ENCODE results near the gene NDUFS6.
"Not testable (repeated sequence)": the region's sequence is repeated elsewhere in the genome, so short reads cannot be mapped to it uniquely, and the experiment has no call there.

NDUFS6 gene

GRCh38 chr5:1799110-1799601 lies 2.1 kb upstream of the NDUFS6 start:
- no peak for DNase-seq

DNA sequence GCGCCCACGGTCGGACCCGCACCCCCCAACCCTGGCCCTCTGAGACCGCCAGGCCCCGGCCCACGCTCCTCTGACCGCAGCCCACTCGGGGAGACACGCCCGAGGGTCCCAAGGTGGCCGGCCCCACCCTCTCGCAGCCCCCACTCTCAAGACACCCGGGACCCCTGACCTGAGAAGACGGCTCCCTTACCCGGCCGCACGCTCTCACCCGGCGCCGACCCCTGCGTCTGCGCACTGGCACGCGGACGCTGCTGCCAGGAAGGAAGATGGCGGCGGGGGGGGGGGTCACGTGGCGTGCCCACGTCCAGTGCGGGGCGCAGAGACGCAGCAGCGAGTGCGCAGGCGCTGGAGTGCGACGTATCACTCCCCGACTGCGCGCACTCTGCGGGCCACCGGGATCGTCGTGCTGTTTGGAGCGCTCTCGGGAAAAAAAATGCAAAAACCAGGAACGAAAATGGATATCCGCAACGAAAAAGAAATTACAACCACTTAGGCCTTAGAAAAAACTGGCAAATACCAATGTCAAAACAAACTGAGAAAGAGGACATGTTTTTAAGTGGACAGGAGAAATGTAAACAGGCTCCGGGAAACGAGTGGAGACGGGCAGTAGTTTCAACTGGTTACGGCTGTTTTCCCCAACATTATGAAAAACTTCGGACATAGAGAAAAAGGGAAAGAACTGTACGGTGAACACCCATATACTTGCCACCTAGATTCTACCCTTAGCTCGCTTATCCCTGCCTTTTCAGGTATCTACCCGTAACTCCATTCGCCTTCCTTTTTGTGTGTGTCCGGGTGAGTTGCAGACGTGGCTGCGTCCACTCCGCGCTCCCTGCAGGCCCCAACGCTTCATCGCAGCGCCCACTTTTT lies 1.4 kb upstream of the NDUFS6 start, which contains the start of gene MRPL36:
TSS of gene MRPL36 (minus strand) at position 236 of the 870 bp plus-strand sequence. CDS start 902 bp downstream, outside the sequence.
- peak; percentile 91 for DNase-seq

GRCh38 chr5:1800472-1801221 lies 560 bp upstream of the NDUFS6 start:
- peak; percentile 22 for DNase-seq

DNA sequence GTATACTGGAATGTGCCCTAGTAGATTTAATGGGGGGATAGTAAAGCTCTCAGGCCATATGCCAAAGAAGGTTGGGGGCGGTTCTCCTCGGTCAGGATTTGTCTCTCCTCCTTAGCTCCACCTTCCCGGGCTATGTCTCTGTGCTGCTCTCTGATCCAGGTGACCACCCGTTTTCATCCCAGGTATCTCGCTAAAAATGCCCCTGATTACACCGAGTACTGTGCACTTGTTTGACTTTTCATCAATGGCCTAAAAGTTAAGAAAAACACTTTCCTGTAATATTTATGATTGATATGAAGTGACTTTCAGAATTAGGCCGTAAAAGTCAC lies 724 bp downstream of the NDUFS6 start:
- DNase-seq = no peak

DNA sequence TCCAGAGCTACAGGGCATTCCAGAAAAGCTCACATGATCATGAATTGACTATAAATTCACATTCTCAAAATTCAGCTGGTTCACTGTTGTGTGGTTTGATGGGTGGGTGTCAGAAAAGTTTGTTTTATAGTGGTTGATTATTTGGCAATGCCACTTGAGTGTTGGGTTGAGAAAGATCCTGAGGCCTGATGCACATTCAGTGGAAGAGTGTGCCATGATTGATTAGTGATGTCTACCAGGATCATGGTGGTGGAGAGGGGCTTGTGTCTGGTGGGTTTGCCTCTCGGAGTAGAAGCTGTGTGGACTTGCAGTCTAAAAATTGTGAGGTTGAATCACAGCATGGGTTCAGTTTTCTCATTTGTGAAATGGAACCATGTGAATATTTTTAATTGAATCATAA lies 2.0 kb downstream of the NDUFS6 start:
- no peak for DNase-seq

DNA sequence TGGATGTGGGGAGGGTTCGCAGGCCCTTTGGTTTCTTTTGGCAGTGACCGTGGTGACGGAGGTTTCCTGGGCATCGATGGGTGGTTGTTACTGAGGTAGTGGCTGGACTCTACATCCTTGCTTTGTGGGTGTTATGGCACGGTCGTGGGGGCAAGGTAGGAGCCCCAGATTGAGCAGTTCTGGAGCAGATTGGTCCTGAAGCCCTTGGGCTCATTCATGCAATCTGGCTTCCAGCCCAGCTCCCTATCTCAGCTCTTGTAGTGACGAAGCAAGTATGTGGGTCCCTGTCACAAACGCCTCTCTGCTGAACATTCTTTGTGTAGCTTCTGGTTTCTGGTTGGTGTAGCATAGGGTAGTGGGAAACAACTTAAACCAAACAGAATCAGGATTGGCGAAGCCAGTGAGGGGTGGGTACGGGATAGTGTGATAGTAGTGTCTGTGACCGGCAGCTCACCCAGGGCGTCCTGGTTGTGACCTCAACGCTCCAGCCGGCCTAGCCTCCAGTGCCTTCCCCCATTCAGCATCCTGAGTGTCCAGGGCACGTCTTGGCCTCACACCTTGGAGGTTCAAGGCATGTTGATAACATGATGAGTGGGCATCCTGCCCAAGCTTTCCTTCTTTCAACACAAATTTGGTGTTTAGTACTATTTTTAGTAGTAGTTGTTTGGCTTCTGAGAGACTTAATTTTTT lies 2.9 kb downstream of the NDUFS6 start:
- no peak for DNase-seq

DNA sequence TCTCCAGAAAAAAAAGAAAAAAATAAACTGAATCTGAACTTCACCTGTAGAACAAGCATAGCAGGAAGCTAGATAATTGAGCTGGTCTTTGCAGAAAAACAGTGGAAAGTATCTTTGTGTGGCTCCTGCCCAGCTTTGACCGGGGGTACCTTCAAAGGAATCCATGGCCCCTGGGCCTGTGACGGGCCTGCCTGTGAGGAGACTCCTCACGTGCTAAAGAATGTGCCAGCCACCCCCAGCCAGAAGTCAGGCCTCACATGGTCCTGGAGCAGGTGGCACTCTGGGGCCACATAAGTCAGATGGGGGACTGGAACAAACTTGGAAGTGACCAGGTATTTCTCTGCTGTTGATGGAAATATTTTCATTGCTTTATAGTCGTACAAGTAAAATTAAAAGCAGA lies 4.1 kb downstream of the NDUFS6 start:
- no peak for DNase-seq

DNA sequence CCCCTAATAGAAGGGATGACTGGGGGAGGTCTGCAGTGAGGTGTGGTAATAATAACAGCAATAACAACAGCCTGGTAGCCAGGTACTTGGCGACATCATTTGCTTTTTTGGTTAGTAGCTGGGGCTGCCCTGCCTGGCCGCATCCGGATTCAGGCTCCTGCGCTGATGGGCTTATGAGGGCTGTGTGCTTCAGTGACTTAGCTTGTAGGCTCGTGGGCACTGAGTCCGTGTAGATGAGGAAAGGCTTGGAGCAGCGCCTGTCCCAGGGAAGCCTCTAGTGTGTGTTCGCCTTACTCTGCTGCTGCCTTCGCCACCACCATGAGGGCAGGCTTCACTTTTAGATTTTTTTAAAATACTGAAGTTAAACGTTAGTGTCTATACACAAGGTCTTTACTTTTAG lies 4.5 kb downstream of the NDUFS6 start:
- DNase-seq = no peak

- no peak for DNase-seq
Observed at GRCh38 chr5:1806199-1806598, 5.0 kb downstream of the NDUFS6 start.

- no peak for DNase-seq
Observed at GRCh38 chr5:1806974-1807373, 5.8 kb downstream of the NDUFS6 start.

GRCh38 chr5:1807451-1808185 lies 6.4 kb downstream of the NDUFS6 start:
- no peak for DNase-seq

DNA sequence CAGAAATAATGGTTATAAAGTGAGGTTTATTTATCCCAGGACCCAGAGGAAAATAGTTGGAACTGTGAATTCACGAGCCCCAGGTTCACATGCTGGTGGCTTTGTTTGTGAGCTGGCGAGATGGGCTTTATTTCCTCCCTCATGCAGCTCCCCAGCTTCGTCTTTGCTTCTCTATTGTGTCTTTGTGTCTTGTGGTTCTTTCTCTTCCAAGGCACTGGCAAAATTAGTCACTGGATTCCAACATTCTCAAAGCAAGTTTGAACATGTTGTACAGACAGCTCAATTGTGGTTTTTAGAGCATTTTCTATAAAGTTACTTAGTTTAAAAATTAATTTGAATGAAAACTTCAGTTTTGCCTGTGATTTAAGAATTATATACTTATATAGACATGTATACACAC lies 7.2 kb downstream of the NDUFS6 start:
- no peak for DNase-seq

DNA sequence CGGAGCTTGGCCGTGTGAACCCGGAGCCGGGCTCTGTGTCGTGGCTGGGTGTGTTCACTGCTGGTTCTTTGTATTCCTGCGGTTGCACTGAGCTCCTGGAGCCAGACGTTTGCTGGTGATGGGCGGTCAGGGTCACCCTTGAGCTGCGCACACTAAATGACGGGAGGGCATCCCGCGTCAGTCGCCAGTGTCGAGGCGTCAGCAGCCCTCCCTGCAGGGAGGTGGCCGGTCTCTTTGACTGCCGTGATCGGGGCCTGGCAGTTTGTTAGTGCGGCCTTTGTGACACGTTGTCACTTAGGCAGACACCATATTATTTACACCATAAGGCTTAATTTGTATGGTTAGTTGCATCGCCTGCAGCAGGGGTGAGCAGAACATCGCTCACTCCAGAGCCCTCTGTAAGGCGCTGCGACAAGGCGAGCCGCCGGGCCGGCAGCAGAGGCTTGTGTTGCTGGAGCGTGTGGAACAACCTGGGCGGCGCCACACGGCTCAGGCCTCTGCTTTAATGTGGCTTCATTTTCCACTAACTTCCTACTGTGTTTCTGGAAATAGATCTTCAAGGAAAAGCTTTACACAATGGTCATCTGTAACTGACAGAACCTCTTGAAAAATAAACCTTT lies 8.3 kb downstream of the NDUFS6 start:
- DNase-seq = no peak

- DNase-seq = no peak
Observed at GRCh38 chr5:1810581-1811101, 9.4 kb downstream of the NDUFS6 start.

DNA sequence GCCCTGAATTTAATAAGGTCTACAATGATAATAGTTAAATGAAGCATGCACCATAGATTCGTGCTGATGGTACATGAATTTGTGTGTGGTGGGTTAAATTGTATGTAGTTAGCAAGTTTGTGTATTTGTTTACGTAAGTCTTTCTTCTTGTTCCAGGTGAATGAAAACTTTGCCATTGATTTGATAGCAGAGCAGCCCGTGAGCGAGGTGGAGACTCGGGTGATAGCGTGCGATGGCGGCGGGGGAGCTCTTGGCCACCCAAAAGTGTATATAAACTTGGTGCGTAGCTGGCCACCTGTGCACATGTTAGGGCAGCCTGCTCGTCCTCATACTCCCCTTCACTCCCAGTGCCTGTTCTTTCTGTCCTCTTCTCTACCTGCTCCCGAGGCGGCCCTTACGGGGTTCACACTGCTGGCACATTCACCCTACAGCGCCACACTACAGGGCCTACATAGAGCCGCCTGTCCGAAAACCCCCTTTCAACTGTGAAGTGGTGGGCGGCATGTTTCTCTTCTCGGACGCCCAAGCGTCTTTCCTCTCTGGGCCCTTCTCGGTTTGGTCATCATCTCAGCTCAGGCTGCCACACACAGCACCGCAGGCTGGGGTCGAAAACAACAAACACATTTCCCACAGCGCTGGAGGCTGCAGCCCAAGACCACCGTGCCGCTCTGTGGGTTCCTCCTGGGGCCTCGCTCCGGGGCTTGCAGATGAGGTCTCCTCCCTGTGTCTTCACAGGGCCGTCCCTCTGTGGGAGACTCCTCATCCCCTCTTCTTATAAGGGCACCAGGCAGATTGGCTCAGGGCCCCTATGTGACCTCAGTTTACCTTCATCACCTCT lies 13.2 kb downstream of the NDUFS6 start:
- DNase-seq = no peak

DNA sequence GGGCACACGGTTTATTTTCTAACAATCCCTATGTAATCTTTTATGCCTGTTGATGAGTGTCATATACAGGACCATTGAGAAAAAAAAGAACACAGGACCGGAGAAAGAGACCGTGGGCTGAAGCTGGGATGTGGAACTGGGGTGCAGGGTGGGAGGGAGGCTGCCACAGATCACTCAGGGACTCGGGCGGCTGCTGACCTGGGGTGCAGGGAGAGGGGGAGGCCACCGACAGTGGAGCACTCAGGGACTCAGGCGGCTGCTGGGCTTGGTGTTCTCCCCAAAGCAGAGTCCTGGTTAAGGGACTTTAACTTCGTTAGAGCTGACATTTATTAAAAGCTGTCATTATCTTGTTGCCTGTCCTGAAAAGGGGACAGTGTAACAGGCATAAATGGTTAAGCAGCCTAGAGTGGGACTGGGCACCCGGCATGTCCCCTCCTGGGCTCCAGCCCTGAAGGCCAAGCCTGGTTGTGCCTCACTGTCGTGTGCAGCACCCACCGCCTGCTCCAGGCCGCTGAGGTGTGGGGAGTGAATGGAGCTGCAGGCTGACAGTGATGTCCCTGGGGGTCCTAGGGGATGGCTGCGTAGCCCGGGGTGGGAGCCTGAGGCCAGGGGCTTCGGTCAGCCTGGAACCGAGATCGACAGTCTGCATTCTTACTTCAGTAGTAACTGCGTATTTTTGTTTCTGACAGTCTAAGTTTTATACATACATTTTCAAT lies 14.0 kb downstream of the NDUFS6 start:
- DNase-seq = no peak

DNA sequence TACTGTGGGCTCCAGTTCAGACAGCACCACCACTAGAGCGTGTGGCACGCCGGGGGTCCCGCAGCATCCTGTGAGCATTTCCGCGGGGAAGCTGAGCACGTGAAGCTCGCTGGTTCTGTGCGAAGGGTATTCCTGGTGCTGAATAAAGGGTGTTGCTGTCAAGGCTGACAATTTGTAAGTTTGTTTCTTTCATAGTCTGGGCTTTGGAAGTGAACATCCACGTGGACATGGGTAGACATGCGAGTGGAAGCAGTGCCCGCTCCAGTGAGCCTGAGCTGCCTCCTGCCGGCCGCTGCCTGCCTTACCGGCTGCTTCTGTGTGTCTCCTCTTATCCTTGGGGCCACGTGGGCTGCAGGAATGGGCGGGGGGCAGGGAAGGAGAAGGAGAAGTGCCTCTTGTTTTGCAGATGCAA lies 14.7 kb downstream of the NDUFS6 start:
- DNase-seq = no peak

DNA sequence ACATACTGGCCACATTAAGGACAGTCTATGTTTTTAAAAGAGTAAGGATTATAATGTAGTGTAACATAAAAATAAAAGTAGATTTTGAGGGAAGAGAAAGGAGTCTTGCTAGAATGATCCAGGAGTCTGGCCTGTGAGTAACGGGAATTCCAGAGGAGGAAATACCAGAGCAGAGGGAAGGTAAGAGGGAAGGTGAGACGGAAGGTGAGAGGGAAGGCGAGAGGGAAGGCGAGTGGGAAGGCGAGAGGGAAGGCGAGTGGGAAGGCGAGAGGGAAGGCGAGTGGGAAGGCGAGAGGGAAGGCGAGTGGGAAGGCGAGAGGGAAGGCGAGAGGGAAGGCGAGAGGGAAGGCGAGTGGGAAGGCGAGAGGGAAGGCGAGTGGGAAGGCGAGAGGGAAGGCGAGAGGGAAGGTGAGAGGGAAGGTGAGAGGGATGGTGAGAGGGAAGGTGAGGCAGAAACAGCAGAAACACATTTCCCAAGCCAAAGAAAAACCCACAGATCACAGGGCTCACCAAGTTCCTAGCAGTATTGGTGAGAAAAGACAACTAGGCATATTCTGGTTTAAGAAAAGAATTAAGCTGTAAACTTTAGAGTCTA lies 15.4 kb downstream of the NDUFS6 start:
- not testable (repeated sequence) for DNase-seq

GRCh38 chr5:1817261-1818043 lies 16.2 kb downstream of the NDUFS6 start:
- no peak for DNase-seq
